ENCODE results near the gene TCF7.

The TCF7 gene

DNA sequence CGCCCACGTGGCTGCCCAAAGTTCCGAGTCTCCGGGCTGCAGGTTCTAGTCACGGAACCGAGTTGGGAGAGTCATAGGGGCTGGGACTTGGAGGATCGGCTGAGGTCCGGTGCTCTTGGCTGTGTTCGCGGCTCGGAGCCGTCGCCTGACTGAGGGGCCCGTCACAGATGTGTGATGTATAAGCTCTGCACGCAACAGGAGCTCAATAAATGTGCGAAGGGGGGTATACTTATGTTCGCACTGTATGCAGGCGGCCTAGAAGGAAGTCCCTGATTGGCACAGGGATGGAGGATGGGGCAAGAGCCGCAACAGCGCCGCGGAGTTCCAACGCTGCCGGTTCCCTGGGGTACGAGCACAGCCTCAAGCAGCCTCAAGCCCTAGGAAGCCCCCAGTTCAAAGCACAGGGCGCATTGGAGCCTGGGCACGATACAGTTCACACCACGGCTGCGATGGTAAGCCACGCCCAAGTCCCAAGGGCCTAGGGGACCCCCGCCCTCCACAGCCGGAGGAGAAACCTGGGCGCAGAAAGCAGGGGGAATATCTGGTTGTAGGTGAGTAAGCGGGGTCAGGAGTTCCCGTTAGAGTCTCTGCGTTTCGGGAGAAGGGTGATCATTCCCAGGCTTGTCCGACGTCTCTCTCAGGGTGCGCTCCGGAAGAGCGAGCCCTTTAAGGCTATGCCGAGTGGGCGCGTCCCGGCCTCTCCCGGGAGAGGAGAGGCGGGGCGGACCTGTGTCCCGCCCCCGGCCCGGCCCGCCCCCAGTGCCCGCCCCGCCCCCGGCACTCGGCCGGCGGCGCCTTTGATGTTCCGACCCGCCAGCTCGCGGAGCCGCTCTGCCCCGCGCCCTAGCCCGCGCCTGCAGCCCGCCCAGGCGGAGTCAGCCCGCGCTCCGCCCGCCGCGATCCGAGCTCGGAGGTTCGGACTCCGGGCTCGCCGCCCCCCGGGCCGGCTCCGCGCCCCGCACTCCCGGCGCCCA lies at the start of gene TCF7:
Gene TCF7, plus strand, starts transcription at position 780 of the 974 bp plus-strand sequence. CDS start 226 bp downstream, outside the sequence.
- peak; percentile 72 for DNase-seq

GRCh38 chr5:134069553-134069952 lies 44.9 kb upstream of the TCF7 start:
- no peak for DNase-seq

- DNase-seq, result no peak
Measured at GRCh38 chr5:134070725-134071613, 43.5 kb upstream of the TCF7 start.

DNA sequence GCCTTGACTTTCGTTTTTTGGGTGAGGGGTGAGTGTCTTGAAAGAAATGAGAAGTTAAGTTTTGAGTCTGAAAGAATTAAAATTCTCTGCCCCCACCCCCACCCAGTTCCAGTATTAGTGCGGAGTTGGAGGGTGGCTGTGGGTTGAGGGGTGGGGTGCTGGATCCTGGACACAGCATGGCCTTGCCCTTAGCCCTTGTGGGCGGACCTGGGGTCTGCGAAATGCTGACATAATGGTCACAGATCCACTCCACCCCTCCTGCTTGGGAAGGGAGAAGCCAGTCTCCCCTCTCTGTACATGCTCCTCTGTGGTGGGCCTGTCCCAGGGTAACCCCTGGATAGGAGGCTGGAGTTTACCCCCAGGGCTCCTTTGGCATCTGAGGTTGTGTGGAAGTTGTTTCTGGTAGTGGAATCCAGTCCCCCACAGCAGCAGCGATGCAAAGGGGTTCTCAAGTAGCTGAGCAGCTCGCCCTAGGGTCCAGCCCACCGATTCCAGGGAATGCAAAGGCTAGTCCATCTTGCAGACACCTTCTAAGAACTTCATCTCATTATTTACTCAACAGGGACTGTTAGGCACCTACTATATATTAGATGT lies 42.8 kb upstream of the TCF7 start:
- no peak for DNase-seq

- no peak for DNase-seq
Measured at GRCh38 chr5:134072471-134073210, 41.8 kb upstream of the TCF7 start.

DNA sequence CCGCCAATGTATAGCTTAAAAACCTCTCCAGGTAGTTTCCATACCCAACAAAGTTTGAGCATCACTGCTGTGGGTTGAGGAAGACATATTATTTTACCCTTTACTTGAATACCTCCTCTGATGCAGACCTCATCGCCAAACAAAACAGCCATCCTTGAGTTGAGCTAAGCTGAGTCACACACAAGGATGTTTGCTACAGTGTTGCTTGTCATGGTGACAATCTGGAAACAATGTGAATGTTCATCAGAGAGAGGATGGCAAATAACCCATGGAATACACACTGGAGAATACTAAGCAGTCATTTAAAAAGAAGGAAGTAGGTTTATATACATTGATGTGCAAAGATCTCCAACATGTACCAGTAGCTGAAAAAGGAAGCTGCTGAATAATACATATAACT lies 41.1 kb upstream of the TCF7 start:
- no peak for DNase-seq

DNA sequence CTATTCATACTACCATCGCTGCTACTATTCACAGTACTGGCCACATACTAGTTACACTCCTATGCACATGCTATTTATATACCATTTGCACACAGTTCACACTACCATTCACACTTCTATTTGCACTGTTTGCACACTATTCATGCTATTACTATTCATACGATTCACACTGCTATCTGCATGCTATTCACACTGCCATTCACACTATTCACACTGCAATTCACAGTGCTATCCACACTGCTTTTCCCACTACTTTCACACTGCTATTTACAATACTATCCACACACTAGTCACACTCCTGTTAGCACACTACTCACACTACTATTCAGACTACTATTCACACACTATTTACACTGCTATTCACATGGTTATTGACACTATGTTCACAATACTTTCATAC lies 39.4 kb upstream of the TCF7 start:
- no peak for DNase-seq

- no peak for DNase-seq
Measured at GRCh38 chr5:134077926-134078580, 36.4 kb upstream of the TCF7 start.

GRCh38 chr5:134079748-134080581 lies 34.5 kb upstream of the TCF7 start:
- no peak for DNase-seq

GRCh38 chr5:134082264-134082992 lies 32.1 kb upstream of the TCF7 start:
- no peak for DNase-seq

DNA sequence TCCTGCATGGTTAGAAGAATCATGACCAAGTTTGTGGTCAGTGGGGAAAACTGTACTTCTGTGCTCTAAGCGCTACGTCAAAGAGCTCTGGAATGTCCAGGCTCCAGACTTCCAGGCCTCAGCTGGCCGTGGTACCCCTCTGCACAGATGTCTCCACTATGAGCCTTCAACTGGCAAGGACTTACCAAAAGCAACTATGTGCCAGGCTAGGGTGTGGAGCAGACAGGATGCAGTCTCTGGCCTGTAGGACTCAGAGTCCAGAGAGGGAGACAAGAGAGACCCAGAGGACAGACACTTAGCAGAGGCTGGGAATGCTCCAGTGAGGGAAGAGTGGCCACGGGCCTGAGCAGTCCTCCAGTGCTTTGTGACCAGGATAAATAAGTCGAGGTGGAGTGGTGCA lies 31.0 kb upstream of the TCF7 start:
- no peak for DNase-seq

- no peak for DNase-seq
Measured at GRCh38 chr5:134084022-134084565, 30.4 kb upstream of the TCF7 start.

DNA sequence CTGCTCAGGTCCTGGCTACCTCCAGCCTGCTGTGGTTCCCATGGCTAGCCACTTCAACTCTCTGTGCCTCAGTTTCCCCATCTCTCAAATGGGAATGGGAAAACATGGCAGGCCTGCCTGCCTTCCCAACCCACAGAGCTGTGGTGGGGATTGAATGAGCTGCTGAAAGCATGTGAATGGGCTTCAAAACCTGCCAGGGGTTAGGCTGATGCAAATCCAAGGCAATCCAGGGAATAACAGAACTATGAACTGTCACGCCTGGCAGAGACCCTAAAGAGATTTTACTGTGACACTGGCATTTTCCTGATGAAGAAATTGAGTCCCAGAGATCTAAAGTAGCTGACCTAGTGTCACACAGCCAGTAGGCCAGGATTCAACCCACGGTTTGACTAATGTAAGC lies 29.9 kb upstream of the TCF7 start:
- DNase-seq, result no peak

DNA sequence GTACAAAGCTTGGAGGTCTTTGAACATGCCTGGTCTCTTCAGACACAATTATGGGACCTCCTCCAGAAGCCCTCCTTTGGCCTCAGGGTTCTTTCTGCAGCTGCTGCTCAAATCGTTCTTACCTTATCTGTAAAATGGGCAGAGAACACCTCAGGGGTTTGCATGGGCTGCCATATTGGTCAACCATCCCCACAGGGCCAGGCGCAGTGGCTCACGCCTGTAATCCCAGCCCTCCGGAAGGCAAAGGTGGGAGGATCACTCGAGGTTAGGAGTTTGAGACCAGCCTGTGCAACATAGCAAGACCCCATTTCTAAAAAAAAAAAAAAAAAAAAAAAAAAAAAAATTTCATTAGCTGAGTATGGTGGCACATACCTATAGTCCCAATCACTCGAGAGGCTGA lies 29.1 kb upstream of the TCF7 start:
- no peak for DNase-seq

- DNase-seq, result no peak
Measured at GRCh38 chr5:134086225-134086942, 28.1 kb upstream of the TCF7 start.

GRCh38 chr5:134086943-134087305 lies 27.6 kb upstream of the TCF7 start:
- DNase-seq, result no peak

DNA sequence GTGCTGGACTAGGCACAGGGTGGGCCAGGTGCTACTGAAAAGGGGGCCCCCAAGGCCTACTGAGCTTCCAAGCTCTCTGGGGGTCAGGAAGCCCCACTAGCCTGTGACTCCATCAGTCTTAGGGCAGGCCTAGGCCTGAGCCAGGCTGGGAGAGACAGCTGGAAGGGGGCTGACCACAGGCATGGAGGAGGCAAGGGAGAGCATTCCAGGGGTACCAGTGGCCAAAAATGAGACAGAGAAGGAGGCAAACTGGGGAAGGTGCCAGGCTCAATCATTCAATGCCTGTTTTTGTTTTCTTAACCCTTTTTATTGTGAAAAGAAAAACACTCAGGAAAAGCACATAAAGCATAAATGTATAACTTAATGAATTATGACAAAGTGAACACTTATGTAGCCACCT lies 26.2 kb upstream of the TCF7 start:
- DNase-seq, result no peak

GRCh38 chr5:134088994-134089560 lies 25.4 kb upstream of the TCF7 start:
- peak; percentile 4 for DNase-seq

DNA sequence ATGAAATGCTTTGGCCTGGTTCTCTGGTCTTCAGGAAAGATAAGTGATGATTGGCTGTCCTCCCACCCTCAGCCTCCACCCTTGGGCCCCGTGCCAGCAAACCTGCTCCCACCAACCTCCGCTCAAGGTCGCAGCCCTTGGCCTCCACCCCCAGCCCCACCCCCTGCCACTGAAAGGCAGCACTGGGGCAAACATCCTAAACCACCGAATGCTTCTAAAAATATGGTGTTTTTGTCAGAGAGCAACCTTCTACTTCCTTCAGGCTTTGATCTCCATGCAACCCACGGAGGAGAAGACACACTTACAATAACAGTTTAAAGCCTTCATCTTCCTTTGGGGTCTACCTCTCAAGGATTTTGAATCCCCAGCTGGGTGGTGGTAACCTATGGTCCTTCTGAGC lies 24.0 kb upstream of the TCF7 start:
- DNase-seq, result no peak

Measured in NCI-H345 (cell line).